ENCODE measurements around the gene IL1RAP. TPM values are rescaled to one million over a fixed set of nuclear protein-coding genes. Genes with fewer than 3 reads are reported as not detected.

Gene IL1RAP
- total RNA-seq, 1 donor from 2014 or later, result 15.0 TPM

DNA sequence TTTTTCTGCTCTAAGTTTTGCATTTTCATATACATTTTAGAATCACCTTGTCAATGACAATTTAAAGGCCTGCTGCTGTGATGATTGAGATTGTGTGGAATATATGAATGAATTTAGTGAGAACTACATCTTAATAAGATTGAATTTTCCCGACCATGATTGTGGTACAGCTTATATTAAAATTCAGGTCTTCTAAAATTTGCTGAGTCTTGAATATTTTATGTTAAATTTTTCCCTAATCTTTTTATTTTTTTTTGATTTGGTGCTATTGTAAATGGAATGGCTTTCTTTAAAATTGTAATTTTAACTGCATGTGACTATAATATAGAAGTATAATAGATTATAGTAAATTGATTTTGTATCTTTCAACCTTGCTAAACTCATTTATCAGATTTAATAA, 172.1 kb downstream of the IL1RAP start:
- Mint-ChIP-seq H3K27me3 (ENCODE audit: low read depth) (no peaks in the 10 kb centered on the region), H3K4me3 (no peak overlapping the region), H3K36me3 (no peaks in the 10 kb centered on the region), H3K9me3 (peaks cover 28% of the 10 kb centered on the region), H3K4me1 (no peaks in the 10 kb centered on the region), H3K27ac (no peak overlapping the region)
- TF ChIP-seq, protein P1, sequence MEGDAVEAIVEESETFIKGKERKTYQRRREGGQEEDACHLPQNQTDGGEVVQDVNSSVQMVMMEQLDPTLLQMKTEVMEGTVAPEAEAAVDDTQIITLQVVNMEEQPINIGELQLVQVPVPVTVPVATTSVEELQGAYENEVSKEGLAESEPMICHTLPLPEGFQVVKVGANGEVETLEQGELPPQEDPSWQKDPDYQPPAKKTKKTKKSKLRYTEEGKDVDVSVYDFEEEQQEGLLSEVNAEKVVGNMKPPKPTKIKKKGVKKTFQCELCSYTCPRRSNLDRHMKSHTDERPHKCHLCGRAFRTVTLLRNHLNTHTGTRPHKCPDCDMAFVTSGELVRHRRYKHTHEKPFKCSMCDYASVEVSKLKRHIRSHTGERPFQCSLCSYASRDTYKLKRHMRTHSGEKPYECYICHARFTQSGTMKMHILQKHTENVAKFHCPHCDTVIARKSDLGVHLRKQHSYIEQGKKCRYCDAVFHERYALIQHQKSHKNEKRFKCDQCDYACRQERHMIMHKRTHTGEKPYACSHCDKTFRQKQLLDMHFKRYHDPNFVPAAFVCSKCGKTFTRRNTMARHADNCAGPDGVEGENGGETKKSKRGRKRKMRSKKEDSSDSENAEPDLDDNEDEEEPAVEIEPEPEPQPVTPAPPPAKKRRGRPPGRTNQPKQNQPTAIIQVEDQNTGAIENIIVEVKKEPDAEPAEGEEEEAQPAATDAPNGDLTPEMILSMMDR (IDR thresholded peaks at IDR 0.05; ENCODE audit: unreplicated experiment), result no peak
- no peak for DNase-seq (ENCODE audit: low spot score in 2 of 2, unreplicated experiment in 2 of 2)

DNA sequence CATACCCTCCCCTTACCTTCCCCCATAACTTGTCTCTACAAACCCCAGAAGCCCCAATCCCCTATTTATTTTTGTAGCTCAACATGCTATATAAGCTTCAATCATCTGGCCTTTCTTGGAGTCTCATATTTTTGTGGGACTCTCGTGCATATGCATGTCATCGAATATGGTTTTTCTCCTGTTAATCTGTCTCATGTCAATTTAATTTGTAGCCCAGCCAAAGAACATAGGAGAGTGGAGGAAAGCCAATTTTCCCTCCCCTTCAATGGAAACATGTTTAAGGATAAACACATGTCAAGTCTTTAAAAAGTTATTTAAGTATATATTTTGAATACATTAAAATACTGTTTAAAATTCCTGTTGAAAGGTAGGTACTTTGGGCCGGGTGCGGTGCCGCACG, 176.4 kb downstream of the IL1RAP start:
- Mint-ChIP-seq H3K27ac (no peak overlapping the region), H3K9me3 (peaks cover 28% of the 10 kb centered on the region), H3K27me3 (ENCODE audit: low read depth) (no peaks in the 10 kb centered on the region), H3K36me3 (no peaks in the 10 kb centered on the region), H3K4me3 (no peak overlapping the region), H3K4me1 (peaks cover 4% of the 10 kb centered on the region)
- DNase-seq (ENCODE audit: low spot score in 2 of 2, unreplicated experiment in 2 of 2), result no peak
- TF ChIP-seq, protein P1 (IDR thresholded peaks at IDR 0.05; ENCODE audit: unreplicated experiment), result no peak

DNA sequence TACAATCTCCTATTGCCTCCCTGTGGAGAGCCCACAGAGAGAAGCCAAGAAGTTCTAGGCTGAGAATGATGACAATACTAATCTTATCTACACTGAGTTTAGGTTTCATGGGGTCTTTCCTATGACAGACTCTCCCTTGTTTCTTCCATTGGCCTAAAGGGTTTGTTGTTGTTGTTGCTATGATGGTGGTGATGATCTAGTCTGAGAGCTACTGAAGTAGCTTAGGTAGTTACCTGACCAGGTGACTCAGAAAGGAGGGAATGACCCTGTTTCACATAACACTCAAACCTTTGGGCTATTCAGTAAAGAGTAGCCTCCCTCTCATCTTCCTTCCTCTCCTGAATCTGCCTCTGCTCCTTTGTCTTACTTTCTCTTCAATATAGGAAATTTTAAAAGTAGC, 178.4 kb downstream of the IL1RAP start:
- H3K27me3 Mint-ChIP-seq (ENCODE audit: low read depth), result no peaks in the 10 kb centered on the region
- H3K4me3 Mint-ChIP-seq, result no peak overlapping the region
- H3K27ac Mint-ChIP-seq, result no peak overlapping the region
- peaks cover 28% of the 10 kb centered on the region for H3K9me3 Mint-ChIP-seq
- TF ChIP-seq, protein P1 (IDR thresholded peaks at IDR 0.05; ENCODE audit: unreplicated experiment), result no peak
- peaks cover 11% of the 10 kb centered on the region for H3K4me1 Mint-ChIP-seq
- DNase-seq (ENCODE audit: low spot score in 2 of 2, unreplicated experiment in 2 of 2), result no peak
- H3K36me3 Mint-ChIP-seq, result no peaks in the 10 kb centered on the region

DNA sequence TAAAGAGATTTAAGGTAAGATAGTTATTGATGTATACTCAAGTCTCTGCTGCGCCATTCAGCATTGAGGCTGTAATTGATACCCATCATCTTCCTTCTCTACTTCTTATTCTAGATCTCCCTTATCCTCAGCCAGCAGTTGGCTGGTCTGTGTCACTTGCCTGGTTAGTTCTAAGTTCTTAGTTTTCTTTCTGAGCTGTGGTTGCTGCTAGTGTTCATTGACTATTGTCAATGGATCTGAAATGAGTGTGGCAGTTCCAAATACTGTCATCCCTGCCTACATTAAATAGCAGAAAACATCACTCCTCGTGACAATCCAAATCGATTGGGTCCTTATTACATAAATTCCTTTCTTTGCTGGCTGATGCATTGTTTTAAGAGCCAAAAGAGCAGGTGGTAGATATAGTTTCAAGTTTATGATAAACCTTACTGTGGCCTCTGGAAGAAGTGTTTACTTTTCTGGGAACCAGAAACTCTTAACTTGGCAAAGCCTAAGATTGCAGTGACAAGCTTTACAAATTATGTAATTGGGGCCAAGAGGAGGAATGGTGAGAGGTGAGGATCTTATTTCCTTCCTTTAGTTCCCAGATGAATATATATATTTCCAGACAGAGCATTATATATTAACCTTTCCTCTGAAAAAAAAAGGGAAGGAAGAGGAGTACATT, 180.6 kb downstream of the IL1RAP start:
- Mint-ChIP-seq H3K27ac (no peak overlapping the region), H3K4me1 (peaks cover 16% of the 10 kb centered on the region), H3K36me3 (no peaks in the 10 kb centered on the region), H3K9me3 (peaks cover 11% of the 10 kb centered on the region), H3K4me3 (no peak overlapping the region), H3K27me3 (ENCODE audit: low read depth) (no peaks in the 10 kb centered on the region)
- TF ChIP-seq, protein P1 (IDR thresholded peaks at IDR 0.05; ENCODE audit: unreplicated experiment), result no peak
- DNase-seq (ENCODE audit: low spot score in 2 of 2, unreplicated experiment in 2 of 2), result no peak

DNA sequence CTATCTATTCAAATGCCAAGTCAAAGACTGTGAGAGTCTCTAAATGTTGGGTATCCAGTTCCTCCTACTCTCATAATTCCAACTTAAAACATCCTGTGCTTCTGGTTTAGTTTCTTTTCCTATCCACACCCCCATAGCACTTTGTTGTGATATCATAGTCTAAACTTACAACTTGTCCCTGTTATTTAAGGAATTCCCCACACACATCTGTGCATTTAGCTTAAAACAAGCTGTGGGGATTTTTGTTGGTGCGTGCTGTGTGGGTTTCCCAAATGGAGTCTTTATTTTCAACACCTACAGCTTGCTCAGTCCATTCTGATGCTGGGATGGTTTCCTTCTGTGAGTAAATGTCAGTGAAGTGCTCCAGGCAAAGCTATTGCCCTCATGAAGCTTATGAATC, 181.3 kb downstream of the IL1RAP start:
- peaks cover 16% of the 10 kb centered on the region for H3K4me1 Mint-ChIP-seq

More for the DNA sequence above, 181.3 kb downstream of the IL1RAP start:
- TF ChIP-seq, protein P1 (IDR thresholded peaks at IDR 0.05; ENCODE audit: unreplicated experiment), result no peak
- H3K27me3 Mint-ChIP-seq (ENCODE audit: low read depth), result no peaks in the 10 kb centered on the region
- no peak overlapping the region for H3K27ac Mint-ChIP-seq
- H3K36me3 Mint-ChIP-seq, result no peaks in the 10 kb centered on the region
- peaks cover 11% of the 10 kb centered on the region for H3K9me3 Mint-ChIP-seq
- DNase-seq (ENCODE audit: low spot score in 2 of 2, unreplicated experiment in 2 of 2), result no peak
- no peak overlapping the region for H3K4me3 Mint-ChIP-seq

Measured in mesothelial cell of epicardium (in vitro differentiated cells).